Esophagus muscularis mucosa (tissue), 4 donors: ENCODE data around the gene FNDC11. TPM values are rescaled to one million over a fixed set of nuclear protein-coding genes. Genes with fewer than 3 reads are reported as not detected.

ENCODE experiments used
- DNase-seq: peaks from one replicate; pipeline ENCODE4 v3.0.0-alpha.2; 2017; ENCODE audit errors: extremely low spot score
- H3K27ac ChIP-seq, 4 donors: fragments of 200-600 bp; sonication (generic); replicated peaks in 1 of 4; 1 replicate in 3 of 4; 2 replicates in 1 of 4; pipeline ENCODE4 v1.5.1; 2016 to 2019; ENCODE audit warnings: mild to moderate bottlenecking in 1 of 4
- H3K27me3 ChIP-seq, 4 donors: fragments of 200-600 bp; sonication (generic); one replicate each; pipeline versions ENCODE4 v1.5.1 to v1.6.0; 2016 to 2019
- H3K36me3 ChIP-seq, 4 donors: fragments of 200-600 bp; sonication (generic); one replicate each; pipeline ENCODE4 v1.5.1; 2016 to 2019
- H3K4me1 ChIP-seq, 4 donors: fragments of 200-600 bp; sonication (generic); one replicate each; pipeline ENCODE4 v1.5.1; 2016 to 2019
- H3K4me3 ChIP-seq, 4 donors: fragments of 200-600 bp; sonication (generic); 1 replicate in 2 of 4; 2 replicates in 2 of 4; pipeline ENCODE4 v1.5.1; 2016 to 2019; ENCODE audit warnings: mild to moderate bottlenecking in 4 of 4, moderate library complexity in 1 of 4
- H3K9me3 ChIP-seq, 4 donors: fragments of 200-600 bp; sonication (generic); 1 replicate in 3 of 4; 2 replicates in 1 of 4; pipeline ENCODE4 v1.5.1; 2016 to 2019
- EP300 ChIP-seq: sonication (generic); formaldehyde crosslinking; IDR thresholded peaks from one replicate; pipeline ENCODE4 v1.6.1; 2017; ENCODE audit warnings: antibody characterized with exemption
- POLR2A ChIP-seq: fragments of 450-650 bp; IDR thresholded peaks from one replicate; pipeline ENCODE4 v1.6.1; 2017; ENCODE audit warnings: antibody characterized with exemption, moderate library complexity, mild to moderate bottlenecking, low read depth
- POLR2AphosphoS5 ChIP-seq, 2 donors: sonication (generic); formaldehyde crosslinking; IDR thresholded peaks; one replicate each; pipeline ENCODE4 v1.6.1; 2017; ENCODE audit warnings: antibody characterized with exemption in 2 of 2
- WGBS: methylation state at CpG from one replicate; pipeline ENCODE4 v1.1.5; 2018; 5-methylcytosine and 5-hydroxymethylcytosine counted together
- intact Hi-C: fragments of 100-400 bp; cut with DNase I; formaldehyde crosslinking; loops from one replicate; pipeline ENCODE4 v1.15.1; 2023
- total RNA-seq, 4 donors: library from RNA; depleted of rRNA; stranded (reverse); fragments of >200 nt; gene quantifications; one replicate each; pipeline versions ENCODE4 v1.1.0 to v1.2.1, GENCODE V29; 2016
- TF ChIP-seq, protein P1 (sequence below), 3 experiments: fragments of 200-600 bp in 2 of 3; fragments of 450-650 bp in 1 of 3; sonication (generic) in 2 of 3; IDR thresholded peaks; one replicate each; pipeline ENCODE4 v1.5.1; 2017 to 2019; ENCODE audit warnings: antibody characterized with exemption in 3 of 3, mild to moderate bottlenecking in 2 of 3, moderate library complexity in 1 of 3

Gene FNDC11
- total RNA-seq, 4 donors from 2014 or later, result 0.23 to 0.83 (median 0.44) TPM

DNA sequence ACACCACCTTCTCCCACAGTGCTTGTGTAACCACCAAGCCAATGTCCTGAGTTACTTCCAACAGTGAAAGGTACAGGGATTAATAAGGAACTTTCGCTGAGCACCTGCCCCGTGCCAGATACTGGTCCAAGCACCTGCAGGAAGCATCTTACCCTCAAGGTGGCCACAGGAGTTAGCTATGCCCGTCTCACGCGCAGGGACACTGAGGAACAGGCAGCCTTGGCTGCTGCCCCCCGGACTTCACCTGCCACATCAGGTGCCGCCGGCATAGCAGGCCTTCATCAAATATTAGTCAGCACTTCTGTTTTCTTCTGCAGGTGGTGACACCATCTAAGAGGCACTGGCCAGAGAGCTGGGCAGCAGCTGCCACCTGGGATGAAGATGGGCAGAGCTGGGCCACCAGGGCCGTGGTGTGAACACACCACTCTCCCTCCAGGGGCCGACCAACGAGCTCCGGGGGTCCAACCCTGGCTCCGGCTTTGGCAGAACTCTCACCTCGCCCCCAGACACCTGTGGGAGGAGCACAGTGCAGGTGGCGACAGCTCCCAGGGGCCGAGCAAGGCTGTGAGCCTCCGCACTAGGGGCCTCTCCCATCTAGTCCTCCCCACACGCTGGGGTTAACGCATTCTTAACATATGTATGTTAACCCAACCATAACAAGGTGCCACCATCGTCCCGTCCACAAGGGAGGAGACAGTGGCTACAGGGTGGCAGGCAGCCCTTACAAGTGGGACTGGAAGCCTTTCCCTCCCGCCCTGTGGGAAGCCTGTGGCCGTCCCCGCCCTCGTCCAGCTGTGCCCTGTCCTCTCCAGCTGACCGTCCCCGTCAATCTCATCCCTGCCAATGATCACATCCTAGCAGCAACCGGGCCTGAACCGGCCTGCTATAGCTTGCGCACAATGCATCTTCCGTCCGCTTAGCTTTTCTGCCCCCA, 36.3 kb upstream of the FNDC11 start:
- intact Hi-C loops, result loop anchor here (2.0 kb wide), 1 partner anchor 21 kb away; no protein-coding TSS in a partner anchor
- Histone ChIP-seq H3K27me3 (peaks cover 0 to 2% (median 0%) of the 10 kb centered on the region in 4 donors), H3K4me3 (no peak overlapping the region), H3K27ac (no peak overlapping the region), H3K36me3 (peaks cover 0 to 8% (median 4%) of the 10 kb centered on the region in 4 donors), H3K9me3 (no peaks in the 10 kb centered on the region), H3K4me1 (peaks cover 23 to 33% (median 30%) of the 10 kb centered on the region in 4 donors)
- WGBS, result 97% methylated on average over 15 of the region's 32 CpGs
- no peak for DNase-seq
- TF ChIP-seq POLR2AphosphoS5 (IDR thresholded peaks at IDR 0.05) (no peak), POLR2A (no peak), EP300 (no peak)
- TF ChIP-seq, protein P1, sequence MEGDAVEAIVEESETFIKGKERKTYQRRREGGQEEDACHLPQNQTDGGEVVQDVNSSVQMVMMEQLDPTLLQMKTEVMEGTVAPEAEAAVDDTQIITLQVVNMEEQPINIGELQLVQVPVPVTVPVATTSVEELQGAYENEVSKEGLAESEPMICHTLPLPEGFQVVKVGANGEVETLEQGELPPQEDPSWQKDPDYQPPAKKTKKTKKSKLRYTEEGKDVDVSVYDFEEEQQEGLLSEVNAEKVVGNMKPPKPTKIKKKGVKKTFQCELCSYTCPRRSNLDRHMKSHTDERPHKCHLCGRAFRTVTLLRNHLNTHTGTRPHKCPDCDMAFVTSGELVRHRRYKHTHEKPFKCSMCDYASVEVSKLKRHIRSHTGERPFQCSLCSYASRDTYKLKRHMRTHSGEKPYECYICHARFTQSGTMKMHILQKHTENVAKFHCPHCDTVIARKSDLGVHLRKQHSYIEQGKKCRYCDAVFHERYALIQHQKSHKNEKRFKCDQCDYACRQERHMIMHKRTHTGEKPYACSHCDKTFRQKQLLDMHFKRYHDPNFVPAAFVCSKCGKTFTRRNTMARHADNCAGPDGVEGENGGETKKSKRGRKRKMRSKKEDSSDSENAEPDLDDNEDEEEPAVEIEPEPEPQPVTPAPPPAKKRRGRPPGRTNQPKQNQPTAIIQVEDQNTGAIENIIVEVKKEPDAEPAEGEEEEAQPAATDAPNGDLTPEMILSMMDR (IDR thresholded peaks at IDR 0.05), result no peak

DNA sequence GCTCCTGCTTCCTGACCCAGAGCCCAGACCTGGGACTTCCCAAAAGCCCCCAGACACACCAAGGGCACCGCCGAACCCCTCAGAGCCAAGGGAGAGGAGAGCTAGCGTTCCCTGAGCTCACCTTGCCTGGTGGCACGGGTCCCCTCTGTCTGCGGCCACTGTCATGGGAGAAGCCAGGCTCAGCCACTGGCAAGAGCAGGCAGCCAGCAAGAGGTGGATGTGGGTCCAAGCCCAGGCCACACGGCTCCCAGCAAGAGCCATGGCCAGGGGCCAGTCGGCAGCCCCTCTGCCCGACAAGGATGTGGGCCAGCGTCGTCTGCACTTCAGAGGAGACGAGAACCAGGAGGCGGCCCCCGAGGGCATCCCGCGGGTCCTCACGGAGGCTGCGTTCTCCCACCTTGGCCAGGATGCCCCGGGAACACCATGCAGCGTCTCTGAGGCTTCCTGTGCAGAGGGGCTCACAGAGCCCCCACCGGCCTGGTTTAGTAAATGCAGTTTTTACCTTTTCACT, 35.6 kb upstream of the FNDC11 start:
- Histone ChIP-seq H3K27me3 (no peaks in the 10 kb centered on the region), H3K4me3 (no peak overlapping the region), H3K36me3 (peaks cover 0 to 16% (median 9%) of the 10 kb centered on the region in 4 donors), H3K27ac (no peak overlapping the region), H3K9me3 (no peaks in the 10 kb centered on the region), H3K4me1 (peaks cover 28 to 38% (median 35%) of the 10 kb centered on the region in 4 donors)
- WGBS, result 75% methylated on average over 11 of the region's 20 CpGs
- DNase-seq, result no peak
- intact Hi-C loops, result loop anchor here (2.0 kb wide), 1 partner anchor 22 kb away; no protein-coding TSS in a partner anchor
- no peak for TF ChIP-seq EP300
- TF ChIP-seq, protein P1 (IDR thresholded peaks at IDR 0.05), result no peak
- TF ChIP-seq POLR2A, result no peak
- no peak for TF ChIP-seq POLR2AphosphoS5 (IDR thresholded peaks at IDR 0.05)

DNA sequence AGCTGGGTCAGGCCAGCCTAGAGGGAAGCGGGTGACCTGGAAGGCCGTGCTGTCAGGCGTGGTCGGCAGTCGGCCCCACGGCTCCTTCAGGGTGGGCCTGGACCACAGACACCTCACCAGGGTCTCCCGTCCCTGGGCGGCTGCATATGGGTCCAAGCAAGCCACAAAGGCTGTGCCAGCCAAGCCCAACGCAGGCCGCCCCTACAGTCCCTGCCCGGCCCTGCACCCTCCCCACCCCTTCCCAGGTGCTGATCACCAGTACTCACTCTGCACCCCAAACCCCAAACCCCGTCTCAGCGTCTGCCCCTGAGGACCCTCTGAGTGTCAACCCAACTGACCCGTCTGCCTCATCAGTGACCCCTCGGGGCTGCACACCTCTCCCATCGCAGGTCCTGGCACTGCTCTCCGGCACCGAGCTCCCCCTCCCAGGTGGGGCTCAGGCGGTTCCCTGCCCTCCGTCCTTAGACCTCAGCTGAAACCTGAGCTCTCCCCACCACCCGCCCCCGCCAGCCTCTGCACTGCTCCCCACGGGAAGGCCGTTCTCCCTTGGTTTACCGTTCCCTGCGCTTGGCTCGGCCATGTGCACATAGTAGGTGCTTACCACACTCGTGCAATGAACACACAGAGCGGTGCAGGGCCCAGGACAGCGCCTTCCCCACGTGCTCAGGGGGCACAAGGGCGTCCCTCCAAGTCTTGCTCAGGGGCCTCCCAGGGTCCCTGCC, 34.9 kb upstream of the FNDC11 start:
- Histone ChIP-seq H3K36me3 (peaks cover 0 to 21% (median 9%) of the 10 kb centered on the region in 4 donors), H3K4me1 (peaks cover 28 to 40% (median 35%) of the 10 kb centered on the region in 4 donors), H3K27me3 (no peaks in the 10 kb centered on the region), H3K27ac (peak overlapping the region in 2 of 4 donors; percentile 95 to 98), H3K4me3 (peak overlapping the region; percentile 86 to 99 (median 93)), H3K9me3 (no peaks in the 10 kb centered on the region)
- TF ChIP-seq EP300 (no peak), POLR2AphosphoS5 (IDR thresholded peaks at IDR 0.05) (no peak), POLR2A (no peak)
- TF ChIP-seq, protein P1 (IDR thresholded peaks at IDR 0.05), result no peak
- 81% methylated on average over 23 of the region's 32 CpGs for WGBS
- no peak for DNase-seq
- intact Hi-C loops, result loop anchor here (2.0 kb wide), 1 partner anchor 22 kb away; no protein-coding TSS in a partner anchor

DNA sequence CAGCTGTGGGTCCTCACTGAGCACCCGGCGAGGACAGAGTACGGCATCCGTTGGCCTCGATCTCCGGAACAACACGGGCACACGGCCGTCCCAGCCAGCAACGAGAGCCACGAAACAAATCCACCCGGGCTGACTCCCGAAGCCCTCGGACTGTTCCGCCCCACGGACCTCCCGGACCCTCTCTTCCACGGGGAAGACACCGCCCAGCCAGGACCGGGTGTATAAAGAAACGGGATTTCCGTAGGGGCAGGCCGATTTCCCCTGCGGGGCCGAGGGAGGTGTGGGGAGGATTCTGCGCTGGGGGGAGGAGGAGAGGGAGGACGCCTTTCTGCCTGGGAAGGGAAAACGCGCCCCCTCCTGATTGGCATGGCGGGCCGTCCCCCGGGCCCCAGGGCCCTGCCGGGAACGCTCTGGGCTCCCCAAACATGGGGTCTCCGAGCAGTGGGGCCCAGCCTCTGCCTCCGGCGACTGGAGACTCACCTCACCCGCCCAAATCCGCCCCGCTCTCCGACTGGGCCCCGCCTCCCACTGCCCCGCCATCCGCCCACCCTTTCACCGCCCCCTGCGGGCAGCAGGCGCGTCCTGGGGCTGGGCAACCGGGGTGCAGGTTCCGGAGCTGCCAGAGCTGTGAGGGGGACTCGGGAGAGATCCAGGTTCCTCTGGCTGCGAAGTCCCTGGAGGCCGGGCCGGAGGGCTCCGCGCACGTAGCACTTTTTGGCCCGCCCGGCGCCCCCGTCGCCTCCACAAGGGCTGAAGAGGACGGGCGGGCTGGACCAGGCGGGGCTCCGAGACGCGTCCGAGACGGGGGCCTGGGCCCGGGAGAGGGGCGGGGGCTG, 34.1 kb upstream of the FNDC11 start:
- Histone ChIP-seq H3K9me3 (no peaks in the 10 kb centered on the region), H3K4me3 (peak overlapping the region; percentile 86 to 99 (median 93)), H3K4me1 (peaks cover 28 to 40% (median 35%) of the 10 kb centered on the region in 4 donors), H3K27ac (peak overlapping the region; percentile 94 to 98 (median 96)), H3K27me3 (no peaks in the 10 kb centered on the region), H3K36me3 (peaks cover 0 to 21% (median 9%) of the 10 kb centered on the region in 4 donors)
- 6% methylated on average over 13 of the region's 72 CpGs for WGBS
- intact Hi-C loops, result loop anchor here (2.0 kb wide), 1 partner anchor 23 kb away; no protein-coding TSS in a partner anchor
- TF ChIP-seq, protein P1 (IDR thresholded peaks at IDR 0.05), result peak; percentile 18 to 40 (median 31)
- TF ChIP-seq POLR2A, result no peak
- DNase-seq, result no peak
